Thyroid gland (tissue), 4 donors: ENCODE measurements around the gene MYOZ3.

Source experiments
- POLR2A ChIP-seq, 2 donors: fragments of 450-650 bp; IDR thresholded peaks; one replicate each; pipeline ENCODE4 v1.6.1; 2017; ENCODE audit warnings: antibody characterized with exemption in 2 of 2, mild to moderate bottlenecking in 2 of 2, moderate library complexity in 1 of 2
- TF ChIP-seq, protein P1 (sequence below), 6 experiments: fragments of 200-600 bp in 3 of 6; fragments of 450-650 bp in 3 of 6; sonication (generic) in 3 of 6; IDR thresholded peaks; one replicate each; pipeline ENCODE4 v1.5.1; 2016 to 2019; ENCODE audit warnings: antibody characterized with exemption in 6 of 6, mild to moderate bottlenecking in 2 of 6, inconsistent platforms in 1 of 6, moderate library complexity in 1 of 6

DNA sequence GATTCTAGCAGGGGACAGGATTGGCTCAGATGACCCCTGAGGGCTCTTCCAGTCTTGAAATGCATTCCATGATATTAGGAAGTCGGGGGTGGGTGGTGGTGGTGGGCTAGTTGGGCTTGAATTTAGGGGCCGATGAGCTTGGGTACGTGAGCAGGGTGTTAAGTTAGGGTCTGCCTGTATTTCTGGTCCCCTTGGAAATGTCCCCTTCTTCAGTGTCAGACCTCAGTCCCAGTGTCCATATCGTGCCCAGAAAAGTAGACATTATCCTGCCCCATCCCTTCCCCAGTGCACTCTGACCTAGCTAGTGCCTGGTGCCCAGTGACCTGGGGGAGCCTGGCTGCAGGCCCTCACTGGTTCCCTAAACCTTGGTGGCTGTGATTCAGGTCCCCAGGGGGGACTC, 2.9 kb upstream of the MYOZ3 start:
- no peak for TF ChIP-seq POLR2A (IDR thresholded peaks at IDR 0.05)
- TF ChIP-seq, protein P1, sequence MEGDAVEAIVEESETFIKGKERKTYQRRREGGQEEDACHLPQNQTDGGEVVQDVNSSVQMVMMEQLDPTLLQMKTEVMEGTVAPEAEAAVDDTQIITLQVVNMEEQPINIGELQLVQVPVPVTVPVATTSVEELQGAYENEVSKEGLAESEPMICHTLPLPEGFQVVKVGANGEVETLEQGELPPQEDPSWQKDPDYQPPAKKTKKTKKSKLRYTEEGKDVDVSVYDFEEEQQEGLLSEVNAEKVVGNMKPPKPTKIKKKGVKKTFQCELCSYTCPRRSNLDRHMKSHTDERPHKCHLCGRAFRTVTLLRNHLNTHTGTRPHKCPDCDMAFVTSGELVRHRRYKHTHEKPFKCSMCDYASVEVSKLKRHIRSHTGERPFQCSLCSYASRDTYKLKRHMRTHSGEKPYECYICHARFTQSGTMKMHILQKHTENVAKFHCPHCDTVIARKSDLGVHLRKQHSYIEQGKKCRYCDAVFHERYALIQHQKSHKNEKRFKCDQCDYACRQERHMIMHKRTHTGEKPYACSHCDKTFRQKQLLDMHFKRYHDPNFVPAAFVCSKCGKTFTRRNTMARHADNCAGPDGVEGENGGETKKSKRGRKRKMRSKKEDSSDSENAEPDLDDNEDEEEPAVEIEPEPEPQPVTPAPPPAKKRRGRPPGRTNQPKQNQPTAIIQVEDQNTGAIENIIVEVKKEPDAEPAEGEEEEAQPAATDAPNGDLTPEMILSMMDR (IDR thresholded peaks at IDR 0.05) = no peak
